Endothelial cell of umbilical vein (primary cell): Measurements from ENCODE around the gene HLA-DPB1. TPM values are rescaled to one million over a fixed set of nuclear protein-coding genes. Genes with fewer than 3 reads are reported as not detected.

Source experiments
- BruUV-seq: library from RNA; stranded (reverse); fragments of 400-500 nt; replicated peaks from 2 replicates; lab custom pipeline; 2021; lab: Mats Ljungman, UMichigan
- CTCF ChIA-PET: fragments of 300-600, 350-600 bp; sonication (Branson Sonifier 250); formaldehyde crosslinking; loops from one replicate; lab custom pipeline; 2021; ENCODE audit warnings: antibody characterized with exemption, inconsistent platforms; lab: Charles Lee
- POLR2A ChIA-PET: fragments of 300-600, 350-600 bp; sonication (Branson Sonifier 250); formaldehyde crosslinking; loops from one replicate; lab custom pipeline; 2021; ENCODE audit warnings: antibody characterized with exemption, inconsistent platforms; lab: Charles Lee
- DNase-seq: peaks from one replicate; pipeline ENCODE4 v3.0.0-alpha.2; 2011; ENCODE audit warnings: low read depth, low spot score
- FAIRE-seq: peaks from 2 replicates; lab custom pipeline; 2011; peaks lifted over from hg19 to GRCh38; lab: Jason Lieb, UNC
- H2AFZ ChIP-seq: 2 replicates; pipeline ENCODE4 v1.6.0; 2012; ENCODE audit warnings: low read depth, low read length, control low read depth, inconsistent platforms
- H3K27ac ChIP-seq: 2 replicates; pipeline ENCODE4 v1.5.1; 2011; ENCODE audit warnings: low read depth, mild to moderate bottlenecking, control low read depth, low read length, moderate library complexity; ENCODE audit not compliant: insufficient read depth
- H3K27me3 ChIP-seq, 2 experiments: 2 replicates each; pipeline versions ENCODE4 v1.6.0 to v1.6.1; 2011; ENCODE audit warnings: low read length in 2 of 2, mixed read lengths in 1 of 2; ENCODE audit not compliant: control insufficient read depth in 2 of 2, insufficient read depth in 2 of 2
- H3K36me3 ChIP-seq, 2 experiments: 2 replicates in 1 of 2; 3 replicates in 1 of 2; pipeline ENCODE4 v1.5.1; 2011; ENCODE audit warnings: low read length in 2 of 2, mild to moderate bottlenecking in 1 of 2, moderate library complexity in 1 of 2; ENCODE audit not compliant: control insufficient read depth in 2 of 2, insufficient read depth in 2 of 2; ENCODE audit errors: extremely low read depth in 1 of 2
- H3K4me1 ChIP-seq: 3 replicates; pipeline ENCODE4 v1.5.1; 2011; ENCODE audit warnings: mild to moderate bottlenecking, low read length; ENCODE audit not compliant: control insufficient read depth, insufficient read depth; ENCODE audit errors: extremely low read depth
- H3K4me2 ChIP-seq: 2 replicates; pipeline ENCODE4 v1.6.1; 2011; ENCODE audit warnings: low read length, control low read depth, mixed read lengths; ENCODE audit not compliant: insufficient read depth
- H3K4me3 ChIP-seq, 3 experiments: fragments of 200-600 bp in 1 of 3; sonication (generic), shearing (Covaris generic) in 1 of 3; replicated peaks in 1 of 3; 2 replicates each; pipeline ENCODE4 v1.5.1; 2011 to 2016; ENCODE audit warnings: control low read depth in 3 of 3, low read length in 3 of 3, mild to moderate bottlenecking in 2 of 3, inconsistent platforms in 1 of 3, low read depth in 1 of 3, moderate library complexity in 1 of 3; ENCODE audit not compliant: insufficient read depth in 1 of 3
- H3K79me2 ChIP-seq: 2 replicates; pipeline ENCODE4 v1.6.0; 2012; ENCODE audit warnings: low read length, inconsistent platforms; ENCODE audit not compliant: control insufficient read depth, insufficient read depth
- H3K9ac ChIP-seq: replicated peaks from 2 replicates; pipeline ENCODE3; 2011; ENCODE audit warnings: low read length, control low read depth; ENCODE audit not compliant: insufficient read depth; ENCODE audit errors: extremely low read depth
- H3K9me1 ChIP-seq: replicated peaks from 3 replicates; pipeline ENCODE4 v1.6.0; 2011; ENCODE audit warnings: mild to moderate bottlenecking, low read length; ENCODE audit not compliant: control insufficient read depth, insufficient read depth; ENCODE audit errors: extremely low read depth
- H3K9me3 ChIP-seq: replicated peaks from 2 replicates; pipeline ENCODE4 v1.5.1; 2012; ENCODE audit warnings: low read length, inconsistent platforms; ENCODE audit not compliant: control insufficient read depth, insufficient read depth
- H4K20me1 ChIP-seq: replicated peaks from 2 replicates; pipeline ENCODE3; 2011; ENCODE audit warnings: mild to moderate bottlenecking, low read length; ENCODE audit not compliant: control insufficient read depth, insufficient read depth; ENCODE audit errors: extremely low read depth
- CTCF ChIP-seq, 2 donors: IDR thresholded peaks; 1 replicate in 1 of 2; 2 replicates in 1 of 2; pipeline ENCODE4 v1.5.1; 2011; ENCODE audit warnings: low read length in 2 of 2, mild to moderate bottlenecking in 2 of 2, moderate library complexity in 2 of 2, control low read depth in 1 of 2, inconsistent platforms in 1 of 2, low read depth in 1 of 2; ENCODE audit not compliant: insufficient read depth in 1 of 2; ENCODE audit errors: extremely low read depth in 1 of 2
- EZH2 ChIP-seq: IDR thresholded peaks from 2 replicates; pipeline ENCODE4 v1.6.1; 2012; ENCODE audit warnings: borderline replicate concordance, low read depth, mild to moderate bottlenecking, moderate library complexity, low read length, inconsistent platforms; ENCODE audit not compliant: severe bottlenecking
- FOS ChIP-seq: IDR thresholded peaks from 2 replicates; pipeline ENCODE4 v1.6.1; 2011; ENCODE audit warnings: mild to moderate bottlenecking, low read length, moderate library complexity, borderline replicate concordance; ENCODE audit not compliant: insufficient read depth
- GATA2 ChIP-seq: IDR thresholded peaks from 2 replicates; pipeline ENCODE4 v1.7.0; 2011; ENCODE audit warnings: low read depth, mild to moderate bottlenecking, moderate library complexity, mixed read lengths, low read length; ENCODE audit not compliant: insufficient read length, insufficient read depth
- JUN ChIP-seq: IDR thresholded peaks from 2 replicates; pipeline ENCODE4 v1.6.1; 2011; ENCODE audit warnings: borderline replicate concordance, low read depth; ENCODE audit not compliant: insufficient read length, insufficient read depth
- MAX ChIP-seq: IDR thresholded peaks from 2 replicates; pipeline ENCODE4 v1.6.1; 2011; ENCODE audit not compliant: insufficient read depth, insufficient read length
- MYC ChIP-seq: IDR thresholded peaks from one replicate; pipeline ENCODE4 v1.6.1; 2011; ENCODE audit warnings: mild to moderate bottlenecking, low read depth, low read length
- POLR2A ChIP-seq: IDR thresholded peaks from 2 replicates; pipeline ENCODE4 v1.6.1; 2012; ENCODE audit warnings: low read depth, mild to moderate bottlenecking, control low read depth, low read length
- POLR2AphosphoS5 ChIP-seq: IDR thresholded peaks from 2 replicates; pipeline ENCODE4 v1.6.1; 2012; ENCODE audit warnings: low read depth, mild to moderate bottlenecking, control low read depth, low read length, moderate library complexity; ENCODE audit not compliant: insufficient read depth
- dilution Hi-C: fragments of 300-500 bp; cut with MboI; formaldehyde crosslinking; loops from one replicate; pipeline ENCODE4 v1.15.0; 2019; ENCODE audit warnings: low sequenced_read_pairs; ENCODE audit not compliant: extremely low pct_ligation_motif_present
- intact Hi-C: fragments of 100-400 bp; cut with micrococcal nuclease; formaldehyde crosslinking; loops from one replicate; pipeline ENCODE4 v1.10.0; 2022
- polyA plus RNA-seq, 4 experiments: library from polyadenylated mRNA; depleted of rRNA in 3 of 4; stranded (reverse) in 3 of 4; unstranded in 1 of 4; fragments of >200 nt; gene quantifications; 2 replicates each; pipeline versions ENCODE4 v1.2.1 to v1.2.3, GENCODE V29; 2011 to 2012; ENCODE audit warnings: missing spikeins in 1 of 4
- total RNA-seq: library from RNA; stranded (reverse); gene quantifications from 2 replicates; pipeline ENCODE4 v1.2.3, GENCODE V29; 2021

HLA-DPB1 gene
- total and polyA plus RNA-seq, 2 donors (not counting 3 experiments of a cell fraction or from before 2014, with no cell fraction given): 2.3 to 38.0 TPM

GRCh38 chr6:33105916-33106871 lies 30.4 kb downstream of the HLA-DPB1 start:
- Histone ChIP-seq H3K4me1 (no peaks in the 10 kb centered on the region), H3K9ac (no peak overlapping the region), H3K36me3 (no peaks in the 10 kb centered on the region), H3K79me2 (no peaks in the 10 kb centered on the region), H2AFZ (no peak overlapping the region), H3K27ac (no peak overlapping the region), H3K4me2 (no peak overlapping the region), H3K4me3 (no peak overlapping the region), H3K27me3 (peaks cover 19 to 33% of the 10 kb centered on the region in 2 experiments), H3K9me1 (no peaks in the 10 kb centered on the region), H3K9me3 (no peaks in the 10 kb centered on the region), H4K20me1 (no peaks in the 10 kb centered on the region)
- CTCF ChIA-PET: no interaction called here
- dilution Hi-C loops: no loop called here
- BruUV-seq: no TSS peak
- TF ChIP-seq GATA2: no peak
- no peak for TF ChIP-seq FOS
- no peak for TF ChIP-seq JUN
- no peak for TF ChIP-seq MAX
- TF ChIP-seq EZH2: no peak
- no peak for TF ChIP-seq POLR2A
- POLR2A ChIA-PET: no interaction called here
- FAIRE-seq (no peak), DNase-seq (no peak)
- intact Hi-C loops: no loop called here

- Histone ChIP-seq H3K9ac (no peak overlapping the region), H3K4me2 (no peak overlapping the region), H3K27me3 (peaks cover 25 to 41% of the 10 kb centered on the region in 2 experiments), H3K4me1 (no peaks in the 10 kb centered on the region), H3K27ac (no peak overlapping the region), H3K79me2 (no peaks in the 10 kb centered on the region), H2AFZ (no peak overlapping the region), H4K20me1 (no peaks in the 10 kb centered on the region), H3K9me3 (no peaks in the 10 kb centered on the region), H3K36me3 (no peaks in the 10 kb centered on the region), H3K4me3 (no peak overlapping the region), H3K9me1 (no peaks in the 10 kb centered on the region)
- no peak for DNase-seq
- CTCF ChIA-PET: no interaction called here
- dilution Hi-C loops: no loop called here
- TF ChIP-seq MYC: no peak
- no peak for TF ChIP-seq EZH2
- TF ChIP-seq FOS: no peak
- TF ChIP-seq POLR2AphosphoS5: no peak
- TF ChIP-seq CTCF (IDR thresholded peaks at IDR 0.05; ENCODE audit: extremely low read depth in 1 of 2, insufficient read depth in 1 of 2, low read depth in 1 of 2, low read length in 2 of 2): no peak
- TF ChIP-seq GATA2: no peak
- no peak for TF ChIP-seq JUN
- TF ChIP-seq POLR2A: no peak
- TF ChIP-seq MAX: no peak
- intact Hi-C loops: no loop called here
- no peak for FAIRE-seq
- POLR2A ChIA-PET: no interaction called here
- BruUV-seq: no TSS peak
Observed at GRCh38 chr6:33107641-33108040, 31.9 kb downstream of the HLA-DPB1 start.
